Uterus (tissue), 2 donors: ENCODE data around the gene TM7SF2.

Source experiments
- CTCF ChIP-seq, 4 experiments: fragments of 200-600 bp in 2 of 4; fragments of 450-650 bp in 2 of 4; sonication (generic) in 2 of 4; IDR thresholded peaks; one replicate each; pipeline ENCODE4 v1.5.1; 2016 to 2019; ENCODE audit warnings: antibody characterized with exemption in 4 of 4, mild to moderate bottlenecking in 2 of 4, moderate library complexity in 1 of 4
- POLR2A ChIP-seq, 2 donors: fragments of 450-650 bp; IDR thresholded peaks; one replicate each; pipeline ENCODE4 v1.6.1; 2016; ENCODE audit warnings: antibody characterized with exemption in 2 of 2, mild to moderate bottlenecking in 1 of 2, moderate library complexity in 1 of 2

DNA sequence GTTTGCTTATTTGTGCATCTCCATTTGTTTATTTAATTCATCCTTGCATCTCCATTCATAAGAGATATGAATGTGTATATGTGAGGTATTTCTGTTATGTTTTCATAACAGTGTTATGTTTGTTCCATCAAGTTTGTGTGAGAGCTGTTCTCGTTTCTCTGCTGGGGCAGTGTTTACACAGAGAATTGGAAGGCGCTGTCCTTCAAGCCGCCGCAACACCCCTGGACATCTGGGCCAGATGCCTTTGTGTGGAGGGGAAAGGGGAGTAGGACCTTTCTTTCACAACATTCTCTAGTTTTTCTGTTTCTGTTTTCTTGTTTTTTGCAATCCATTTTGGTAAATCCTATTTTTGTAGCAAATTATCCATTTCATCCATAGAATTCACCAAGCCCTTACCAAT lies 7.0 kb upstream of the TM7SF2 start:
- TF ChIP-seq CTCF (IDR thresholded peaks at IDR 0.05) = no peak
- no peak for TF ChIP-seq POLR2A (IDR thresholded peaks at IDR 0.05)
